ENCODE measurements around the gene VIT.

VIT gene

GRCh38 chr2:36696533-36696932 is at the start of gene VIT:
Gene VIT, plus strand, starts transcription at chr2:36696707. Its CDS starts 19,664 bp downstream, at chr2:36716371.
- H3K79me2 ChIP-seq (ENCODE audit: control insufficient read depth, insufficient read depth, low read length, unreplicated experiment): peaks cover 4% of the 10 kb centered on the region

GRCh38 chr2:36650031-36650829 is 46.3 kb upstream of the VIT start:
- Histone ChIP-seq H3K27ac (ENCODE audit: low read depth, low read length) (peak overlapping the region; percentile 74), H3K79me2 (ENCODE audit: control insufficient read depth, insufficient read depth, low read length, unreplicated experiment) (no peaks in the 10 kb centered on the region), H3K27me3 (ENCODE audit: insufficient read depth, low read length) (no peaks in the 10 kb centered on the region), H3K4me1 (ENCODE audit: control insufficient read depth, insufficient read depth, low read length, unreplicated experiment) (peaks cover 39% of the 10 kb centered on the region), H3K36me3 (ENCODE audit: insufficient read depth, low read length) (no peaks in the 10 kb centered on the region), H3K4me3 (ENCODE audit: low read depth, low read length) (peak overlapping the region; percentile 46; the same call in 1 of the 2 replicates), H2AFZ (ENCODE audit: low read length, unreplicated experiment) (no peak overlapping the region)

More at GRCh38 chr2:36696533-36696932, at the start of gene VIT:
- Histone ChIP-seq H2AFZ (ENCODE audit: low read length, unreplicated experiment) (peak within 1 kb of the TSS; percentile 79), H3K27ac (ENCODE audit: low read depth, low read length) (peak within 1 kb of the TSS; percentile 65), H3K4me1 (ENCODE audit: control insufficient read depth, insufficient read depth, low read length, unreplicated experiment) (peaks cover 11% of the 10 kb centered on the region), H3K36me3 (ENCODE audit: insufficient read depth, low read length) (no peaks in the 10 kb centered on the region), H3K27me3 (ENCODE audit: insufficient read depth, low read length) (no peaks in the 10 kb centered on the region), H3K4me3 (ENCODE audit: low read depth, low read length) (peak within 1 kb of the TSS; percentile 82)

GRCh38 chr2:36653155-36653554 is 43.4 kb upstream of the VIT start:
- H3K79me2 ChIP-seq (ENCODE audit: control insufficient read depth, insufficient read depth, low read length, unreplicated experiment): no peaks in the 10 kb centered on the region
- no peaks in the 10 kb centered on the region for H3K27me3 ChIP-seq (ENCODE audit: insufficient read depth, low read length)
- no peak overlapping the region for H3K4me3 ChIP-seq (ENCODE audit: low read depth, low read length)
- peak overlapping the region; percentile 98; the same call in 1 of the 2 replicates for H3K27ac ChIP-seq (ENCODE audit: low read depth, low read length)
- peaks cover 54% of the 10 kb centered on the region for H3K4me1 ChIP-seq (ENCODE audit: control insufficient read depth, insufficient read depth, low read length, unreplicated experiment)
- H2AFZ ChIP-seq (ENCODE audit: low read length, unreplicated experiment): no peak overlapping the region
- H3K36me3 ChIP-seq (ENCODE audit: insufficient read depth, low read length): no peaks in the 10 kb centered on the region

- Histone ChIP-seq H3K4me1 (ENCODE audit: control insufficient read depth, insufficient read depth, low read length, unreplicated experiment) (peaks cover 54% of the 10 kb centered on the region), H3K36me3 (ENCODE audit: insufficient read depth, low read length) (no peaks in the 10 kb centered on the region), H3K79me2 (ENCODE audit: control insufficient read depth, insufficient read depth, low read length, unreplicated experiment) (no peaks in the 10 kb centered on the region), H3K27me3 (ENCODE audit: insufficient read depth, low read length) (no peaks in the 10 kb centered on the region), H3K27ac (ENCODE audit: low read depth, low read length) (peak overlapping the region; percentile 98), H3K4me3 (ENCODE audit: low read depth, low read length) (no peak overlapping the region), H2AFZ (ENCODE audit: low read length, unreplicated experiment) (no peak overlapping the region)
These were observed 42.4 kb upstream of the VIT start for GRCh38 chr2:36653967-36654694.

- peak overlapping the region; percentile 98 for H3K27ac ChIP-seq (ENCODE audit: low read depth, low read length)
- H3K79me2 ChIP-seq (ENCODE audit: control insufficient read depth, insufficient read depth, low read length, unreplicated experiment): no peaks in the 10 kb centered on the region
- H3K4me1 ChIP-seq (ENCODE audit: control insufficient read depth, insufficient read depth, low read length, unreplicated experiment): peaks cover 53% of the 10 kb centered on the region
- no peak overlapping the region for H2AFZ ChIP-seq (ENCODE audit: low read length, unreplicated experiment)
- H3K27me3 ChIP-seq (ENCODE audit: insufficient read depth, low read length): no peaks in the 10 kb centered on the region
- H3K4me3 ChIP-seq (ENCODE audit: low read depth, low read length): no peak overlapping the region
- no peaks in the 10 kb centered on the region for H3K36me3 ChIP-seq (ENCODE audit: insufficient read depth, low read length)
These were observed 41.1 kb upstream of the VIT start for GRCh38 chr2:36655453-36655852.

- Histone ChIP-seq H2AFZ (ENCODE audit: low read length, unreplicated experiment) (no peak overlapping the region), H3K36me3 (ENCODE audit: insufficient read depth, low read length) (no peaks in the 10 kb centered on the region), H3K79me2 (ENCODE audit: control insufficient read depth, insufficient read depth, low read length, unreplicated experiment) (no peaks in the 10 kb centered on the region), H3K27ac (ENCODE audit: low read depth, low read length) (no peak overlapping the region), H3K27me3 (ENCODE audit: insufficient read depth, low read length) (no peaks in the 10 kb centered on the region), H3K4me3 (ENCODE audit: low read depth, low read length) (no peak overlapping the region), H3K4me1 (ENCODE audit: control insufficient read depth, insufficient read depth, low read length, unreplicated experiment) (peaks cover 42% of the 10 kb centered on the region)
These were observed 38.8 kb upstream of the VIT start for GRCh38 chr2:36657703-36658102.

GRCh38 chr2:36658277-36658748 is 38.2 kb upstream of the VIT start:
- Histone ChIP-seq H3K36me3 (ENCODE audit: insufficient read depth, low read length) (no peaks in the 10 kb centered on the region), H3K79me2 (ENCODE audit: control insufficient read depth, insufficient read depth, low read length, unreplicated experiment) (no peaks in the 10 kb centered on the region), H3K27me3 (ENCODE audit: insufficient read depth, low read length) (no peaks in the 10 kb centered on the region), H3K4me3 (ENCODE audit: low read depth, low read length) (no peak overlapping the region), H2AFZ (ENCODE audit: low read length, unreplicated experiment) (no peak overlapping the region), H3K4me1 (ENCODE audit: control insufficient read depth, insufficient read depth, low read length, unreplicated experiment) (peaks cover 46% of the 10 kb centered on the region), H3K27ac (ENCODE audit: low read depth, low read length) (no peak overlapping the region)

- Histone ChIP-seq H3K4me1 (ENCODE audit: control insufficient read depth, insufficient read depth, low read length, unreplicated experiment) (peaks cover 47% of the 10 kb centered on the region), H3K4me3 (ENCODE audit: low read depth, low read length) (no peak overlapping the region), H3K36me3 (ENCODE audit: insufficient read depth, low read length) (no peaks in the 10 kb centered on the region), H2AFZ (ENCODE audit: low read length, unreplicated experiment) (peak overlapping the region; percentile 36), H3K79me2 (ENCODE audit: control insufficient read depth, insufficient read depth, low read length, unreplicated experiment) (no peaks in the 10 kb centered on the region), H3K27ac (ENCODE audit: low read depth, low read length) (peak overlapping the region; percentile 78), H3K27me3 (ENCODE audit: insufficient read depth, low read length) (no peaks in the 10 kb centered on the region)
These were observed 37.3 kb upstream of the VIT start for GRCh38 chr2:36659218-36659617.

- Histone ChIP-seq H3K27me3 (ENCODE audit: insufficient read depth, low read length) (no peaks in the 10 kb centered on the region), H2AFZ (ENCODE audit: low read length, unreplicated experiment) (peak overlapping the region; percentile 36), H3K4me3 (ENCODE audit: low read depth, low read length) (no peak overlapping the region), H3K4me1 (ENCODE audit: control insufficient read depth, insufficient read depth, low read length, unreplicated experiment) (peaks cover 47% of the 10 kb centered on the region), H3K79me2 (ENCODE audit: control insufficient read depth, insufficient read depth, low read length, unreplicated experiment) (no peaks in the 10 kb centered on the region), H3K36me3 (ENCODE audit: insufficient read depth, low read length) (no peaks in the 10 kb centered on the region), H3K27ac (ENCODE audit: low read depth, low read length) (peak overlapping the region; percentile 78)
These were observed 36.6 kb upstream of the VIT start for GRCh38 chr2:36659872-36660312.

GRCh38 chr2:36662638-36663037 is 33.9 kb upstream of the VIT start:
- Histone ChIP-seq H3K79me2 (ENCODE audit: control insufficient read depth, insufficient read depth, low read length, unreplicated experiment) (no peaks in the 10 kb centered on the region), H3K27ac (ENCODE audit: low read depth, low read length) (no peak overlapping the region), H3K4me1 (ENCODE audit: control insufficient read depth, insufficient read depth, low read length, unreplicated experiment) (peaks cover 31% of the 10 kb centered on the region)

More at GRCh38 chr2:36662638-36663037, 33.9 kb upstream of the VIT start:
- H3K27me3 ChIP-seq (ENCODE audit: insufficient read depth, low read length): no peaks in the 10 kb centered on the region
- no peak overlapping the region for H3K4me3 ChIP-seq (ENCODE audit: low read depth, low read length)
- no peaks in the 10 kb centered on the region for H3K36me3 ChIP-seq (ENCODE audit: insufficient read depth, low read length)
- H2AFZ ChIP-seq (ENCODE audit: low read length, unreplicated experiment): no peak overlapping the region

Measured in ACC112 (cell line).